ENCODE results near the gene GRIK4.

GRIK4 gene

GRCh38 chr11:120875986-120876385 lies 364.4 kb downstream of the GRIK4 start:
- no peak for DNase-seq (ENCODE audit: low read depth in 2 of 2)

GRCh38 chr11:120877746-120878365 lies 366.3 kb downstream of the GRIK4 start:
- no peak for DNase-seq (ENCODE audit: low read depth in 2 of 2)

DNA sequence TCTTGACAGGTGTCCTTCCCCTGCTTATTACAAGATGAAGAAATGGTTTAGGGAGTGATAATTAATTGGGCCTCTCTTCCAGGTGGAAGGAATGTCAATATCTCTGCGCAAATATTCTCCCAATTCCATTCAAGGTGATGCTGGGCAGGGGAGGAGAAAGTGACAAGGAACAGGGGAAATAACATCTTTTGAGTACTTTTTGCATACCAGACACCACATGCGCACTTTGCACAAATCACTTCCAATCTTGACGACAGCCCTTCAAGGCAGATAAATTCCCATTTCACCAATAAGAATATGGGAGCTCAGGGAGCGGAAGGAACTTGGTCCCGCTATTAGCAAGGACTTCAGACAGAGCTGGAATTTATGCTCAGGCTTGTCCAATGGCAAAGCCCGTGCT lies 367.2 kb downstream of the GRIK4 start:
- DNase-seq (ENCODE audit: low read depth in 2 of 2): no peak

DNA sequence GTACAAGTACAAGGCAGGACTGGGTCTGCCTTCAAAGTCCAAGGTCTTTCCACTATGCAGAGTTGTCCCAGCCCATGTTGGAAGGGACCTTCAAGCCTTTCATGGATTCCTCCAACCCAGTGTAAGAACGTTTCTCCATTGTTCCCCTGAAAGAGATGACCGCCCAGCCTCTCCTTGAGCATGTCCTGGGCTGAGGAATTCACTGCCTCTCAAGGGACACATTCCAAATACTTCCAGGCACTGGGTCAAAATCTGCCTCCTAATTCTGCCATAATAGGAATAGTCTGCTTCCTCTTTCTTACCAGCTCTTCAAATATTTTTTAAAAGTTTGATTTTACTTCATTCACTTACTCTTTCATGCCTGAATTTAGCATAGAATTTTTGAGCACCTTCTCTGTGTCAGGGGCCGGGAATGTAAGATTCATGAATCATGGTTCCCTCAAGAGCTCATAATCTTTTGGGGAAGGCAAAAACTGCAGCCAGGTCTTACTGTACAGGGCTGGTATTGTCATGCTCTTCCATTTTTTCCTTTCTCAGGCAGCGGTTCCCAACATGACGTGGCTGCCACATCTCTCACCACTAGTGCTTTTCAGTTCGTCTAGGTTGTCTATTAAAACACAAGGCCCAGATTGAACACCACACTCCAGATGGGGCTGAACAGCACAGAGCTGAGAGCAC lies 369.1 kb downstream of the GRIK4 start:
- no peak for DNase-seq (ENCODE audit: low read depth in 2 of 2)

DNA sequence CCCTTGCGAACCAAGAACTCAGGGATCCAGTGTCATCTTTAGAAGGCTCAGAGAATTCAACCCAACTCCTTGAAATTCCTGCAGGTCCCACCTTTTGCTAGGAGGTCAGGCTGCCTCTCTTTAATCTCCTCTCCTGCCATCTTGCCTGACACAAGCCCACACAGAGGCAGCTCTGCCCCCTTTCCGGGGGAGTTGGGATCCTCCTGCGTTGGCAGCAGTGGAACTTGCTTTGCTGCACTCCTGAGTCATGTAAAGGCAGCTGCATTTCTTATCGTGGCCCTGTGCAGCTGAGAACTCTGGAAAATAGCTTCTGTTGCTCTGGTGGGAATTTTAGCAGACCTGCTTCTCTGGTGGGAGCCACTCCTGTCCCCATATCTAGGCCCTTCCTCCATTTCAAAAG lies 370.0 kb downstream of the GRIK4 start:
- DNase-seq (ENCODE audit: low read depth in 2 of 2): no peak

DNA sequence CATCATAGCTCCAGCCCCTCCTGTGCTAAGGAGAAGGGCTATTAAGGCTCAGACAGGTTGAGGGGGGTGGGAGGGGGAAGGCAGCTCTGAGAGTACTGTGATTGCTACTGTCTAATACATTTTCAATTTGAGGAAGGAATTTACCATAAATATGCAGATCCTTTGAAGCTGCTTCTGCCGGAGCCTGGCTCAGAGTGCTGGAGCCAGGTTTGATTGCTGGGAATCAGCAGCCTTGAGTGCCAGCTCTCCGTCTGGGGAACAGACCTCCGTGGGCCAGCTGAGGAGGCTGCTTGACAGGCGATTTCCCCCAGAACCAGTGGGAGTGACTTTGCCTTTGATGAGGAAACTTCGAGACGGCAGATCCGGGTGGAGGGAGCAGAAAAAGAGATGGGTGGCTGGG lies 370.6 kb downstream of the GRIK4 start:
- no peak for DNase-seq (ENCODE audit: low read depth in 2 of 2)

- no peak for DNase-seq (ENCODE audit: low read depth in 2 of 2)
Measured at GRCh38 chr11:120883404-120884080, 372.0 kb downstream of the GRIK4 start.

DNA sequence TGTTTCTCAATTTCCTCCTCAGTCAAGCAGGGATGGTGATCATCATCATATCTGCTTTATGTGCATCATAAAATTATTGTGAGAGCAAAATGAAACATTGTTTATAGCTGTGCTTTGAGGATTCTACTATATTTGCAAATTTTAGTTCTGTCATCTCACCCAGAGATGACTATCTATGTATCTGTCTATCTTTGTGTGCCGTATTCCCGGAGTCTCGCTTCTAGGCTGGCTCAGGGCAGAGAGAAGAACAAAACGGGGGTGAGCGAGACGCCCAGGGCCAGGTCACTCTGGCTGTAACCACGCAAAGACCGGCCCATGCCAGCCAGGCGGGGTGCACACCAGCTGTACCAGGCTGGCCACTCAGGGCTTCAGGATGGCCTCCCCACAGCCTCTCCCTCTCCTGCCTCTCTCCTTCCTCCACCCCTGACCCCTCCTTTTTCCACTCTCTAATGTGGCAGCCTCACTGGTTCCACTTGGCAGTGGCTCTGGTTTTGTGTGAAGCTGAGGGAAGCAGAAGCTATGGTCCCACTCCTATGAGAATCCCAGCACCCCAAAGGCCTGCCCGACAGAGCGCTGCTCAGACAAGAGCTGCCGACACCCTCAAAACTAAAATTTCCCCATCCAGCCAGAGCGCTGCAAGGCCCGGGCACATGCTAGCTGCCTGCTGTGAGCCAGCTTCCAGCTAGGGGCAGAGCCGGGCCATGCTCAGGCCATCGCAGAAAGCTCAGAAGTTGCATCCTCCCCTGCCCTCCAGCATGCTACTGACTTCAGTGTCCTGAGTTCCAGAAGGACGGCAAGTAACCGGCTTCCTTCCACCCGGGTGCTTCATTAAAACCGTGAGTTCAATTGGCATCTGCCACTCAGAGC lies 372.8 kb downstream of the GRIK4 start:
- no peak for DNase-seq (ENCODE audit: low read depth in 2 of 2)

DNA sequence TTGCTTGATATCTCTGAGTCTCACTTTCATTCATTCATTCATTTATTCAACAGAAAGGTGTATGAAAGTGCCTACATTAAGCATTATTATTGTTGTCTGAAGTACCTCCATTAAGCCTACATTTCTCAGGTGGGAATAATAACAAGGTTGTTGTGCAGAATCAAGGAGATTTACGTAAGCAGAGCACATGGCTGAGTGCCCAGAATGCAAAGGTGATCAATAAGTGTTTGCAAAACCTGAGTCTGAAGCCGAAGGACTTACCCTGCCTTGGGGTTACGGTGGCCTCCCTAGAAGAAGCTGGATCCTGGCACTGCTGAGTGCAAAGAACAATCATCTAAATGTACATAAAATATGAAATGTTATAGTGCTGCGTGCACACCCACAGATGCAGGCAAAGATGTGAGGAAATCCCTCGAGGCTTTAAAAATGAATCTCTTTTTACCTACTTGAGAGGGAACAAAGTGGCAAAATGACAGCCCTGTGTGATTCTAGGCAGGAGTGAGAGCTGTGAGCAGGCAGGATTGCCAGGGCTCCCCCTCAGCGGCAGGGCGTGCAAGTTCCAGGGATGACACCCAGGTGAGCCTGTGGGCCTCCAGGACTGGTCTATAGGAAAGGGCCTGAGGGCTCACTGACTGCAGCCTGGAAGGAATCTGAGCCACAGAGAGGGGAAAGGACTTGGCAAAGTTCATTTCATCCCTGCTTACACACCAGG lies 379.2 kb downstream of the GRIK4 start:
- no peak for DNase-seq (ENCODE audit: low read depth in 2 of 2)

DNA sequence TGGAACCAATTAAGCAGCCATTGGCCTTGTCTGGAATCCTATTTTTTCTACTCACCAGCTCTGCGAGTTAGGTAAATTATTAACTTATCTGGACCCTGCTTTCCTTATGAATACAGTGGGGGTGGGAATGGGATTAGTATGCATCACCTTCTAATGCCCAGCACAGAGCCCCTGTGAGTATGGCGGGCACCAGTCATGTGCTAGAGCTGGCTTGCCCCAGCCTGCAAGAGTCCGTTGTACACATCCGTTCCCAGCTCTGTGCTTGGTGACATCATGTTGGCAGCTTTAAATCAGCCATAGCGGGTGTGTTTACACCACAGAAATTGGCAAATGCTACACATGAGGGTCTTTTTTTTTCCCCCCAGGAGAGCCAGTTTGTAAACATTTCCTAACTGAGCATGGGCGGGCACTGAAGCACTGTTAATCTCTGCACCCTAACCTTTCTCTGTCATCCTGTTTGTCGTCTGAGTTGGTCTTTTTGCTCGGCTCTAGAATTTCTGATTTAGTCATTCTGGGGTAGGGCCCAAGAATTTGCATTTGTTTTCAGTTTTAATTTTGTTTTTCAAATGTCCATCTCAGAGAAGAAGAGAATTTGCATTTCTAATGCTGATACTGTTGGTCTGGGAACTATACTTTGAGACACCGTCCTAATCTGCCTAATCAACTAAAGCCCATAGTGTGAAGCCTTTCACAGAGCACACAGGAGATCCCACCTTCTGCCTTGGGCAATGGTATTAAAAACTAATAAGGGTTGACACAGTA lies 382.1 kb downstream of the GRIK4 start:
- DNase-seq (ENCODE audit: low read depth in 2 of 2): no peak

- DNase-seq (ENCODE audit: low read depth in 2 of 2): no peak
Measured at GRCh38 chr11:120894202-120894985, 382.8 kb downstream of the GRIK4 start.

GRCh38 chr11:120896687-120897086 lies 385.1 kb downstream of the GRIK4 start:
- no peak for DNase-seq (ENCODE audit: low read depth in 2 of 2)

- no peak for DNase-seq (ENCODE audit: low read depth in 2 of 2)
Measured at GRCh38 chr11:120898568-120898967, 387.0 kb downstream of the GRIK4 start.

GRCh38 chr11:120899720-120900119 lies 388.2 kb downstream of the GRIK4 start:
- no peak for DNase-seq (ENCODE audit: low read depth in 2 of 2)

DNA sequence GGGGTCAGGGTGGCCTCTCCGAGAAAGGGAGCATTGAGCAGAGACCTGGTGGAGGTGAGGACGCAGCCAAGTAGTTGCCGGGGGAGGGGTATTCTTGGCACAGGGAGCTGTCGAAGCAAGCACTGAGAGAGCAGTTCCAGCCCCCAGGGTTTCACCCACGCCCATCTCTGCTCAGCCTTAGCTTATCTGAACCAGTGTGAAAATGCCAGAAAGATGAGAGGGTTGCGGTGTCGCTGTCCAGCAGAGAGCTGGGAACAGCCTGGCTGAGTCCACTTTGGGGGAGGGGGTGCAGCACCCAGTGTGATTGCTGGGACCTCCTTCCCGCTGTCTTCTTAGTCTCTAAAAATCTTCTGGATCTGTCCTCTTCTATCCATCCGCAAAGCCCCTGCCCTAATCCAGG lies 389.1 kb downstream of the GRIK4 start:
- DNase-seq (ENCODE audit: low read depth in 2 of 2): no peak

DNA sequence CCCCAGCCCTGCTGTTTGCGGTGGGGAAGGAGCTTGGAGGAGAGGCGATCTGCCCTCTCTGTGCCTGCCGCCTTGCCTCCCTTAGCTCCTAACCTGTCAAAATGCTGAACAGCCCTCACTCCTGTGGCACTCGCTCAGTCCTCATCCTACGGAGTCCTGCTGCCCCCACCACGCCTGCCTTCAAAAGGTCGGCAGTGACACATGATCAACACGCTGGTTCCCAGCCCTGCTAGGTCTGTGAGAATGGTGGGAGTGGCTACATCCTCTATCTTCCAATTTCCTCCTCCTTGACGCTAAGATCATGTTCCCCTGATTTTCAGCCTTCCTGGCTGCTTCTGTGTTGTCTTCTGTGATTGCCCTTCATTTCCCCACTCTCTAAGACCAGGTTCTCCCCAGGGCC lies 392.1 kb downstream of the GRIK4 start:
- no peak for DNase-seq (ENCODE audit: low read depth in 2 of 2)

DNA sequence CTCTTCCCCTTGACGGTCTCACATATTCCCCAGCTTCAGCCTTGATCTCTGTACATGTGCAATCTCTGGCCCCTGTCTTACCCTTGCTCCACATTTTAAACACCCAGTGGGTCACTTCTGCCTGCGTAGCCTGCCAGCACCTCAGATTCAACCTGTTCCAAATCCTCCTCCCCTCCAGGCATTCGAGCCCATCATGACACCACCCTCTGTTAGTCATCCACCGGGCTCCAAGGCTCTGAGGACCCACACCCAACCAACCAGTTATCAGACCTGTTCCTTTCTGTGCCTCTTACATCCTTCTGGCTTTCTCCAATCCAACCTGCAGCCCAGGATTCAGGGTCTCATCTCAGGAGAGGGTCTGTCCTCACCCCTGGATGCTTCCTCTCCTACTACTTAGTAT lies 392.6 kb downstream of the GRIK4 start:
- DNase-seq (ENCODE audit: low read depth in 2 of 2): no peak

GRCh38 chr11:120906766-120907165 lies 395.2 kb downstream of the GRIK4 start:
- DNase-seq (ENCODE audit: low read depth in 2 of 2): no peak

DNA sequence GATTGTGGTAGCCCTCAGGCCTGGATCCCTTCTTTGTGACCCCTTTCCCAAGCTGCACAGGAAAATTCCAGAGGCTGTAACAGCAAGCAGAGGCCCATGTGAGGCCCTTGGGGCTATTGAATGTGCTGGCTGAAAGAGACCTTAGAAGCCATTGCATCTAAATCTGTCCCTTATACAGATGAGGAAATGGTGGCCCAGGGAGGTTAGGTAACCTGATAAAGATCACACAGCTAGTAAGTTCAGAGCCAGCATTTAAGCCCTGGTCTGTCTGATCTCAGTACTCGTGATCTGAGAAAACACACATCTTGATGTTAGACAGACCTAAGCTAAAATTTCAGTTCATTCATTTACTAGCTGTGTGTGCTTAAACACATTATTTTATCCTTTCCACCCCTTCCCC lies 396.4 kb downstream of the GRIK4 start:
- no peak for DNase-seq (ENCODE audit: low read depth in 2 of 2)

Measured in fibroblast of skin of left biceps (primary cell).